WI38 (cell line): Measurements from ENCODE around the gene HBS1L.
A peak's percentile ranks its signal among the peaks of the same experiment; 100 is the strongest.

ENCODE experiments used
- H3K4me3 ChIP-seq: 2 replicates; pipeline ENCODE4 v1.5.1; 2011; ENCODE audit warnings: low read depth, mild to moderate bottlenecking, control low read depth, low read length
- TF ChIP-seq, protein P1 (sequence below): IDR thresholded peaks from 2 replicates; pipeline ENCODE4 v1.5.1; 2012; ENCODE audit warnings: low read depth, mild to moderate bottlenecking, control low read depth, low read length

The HBS1L gene

DNA sequence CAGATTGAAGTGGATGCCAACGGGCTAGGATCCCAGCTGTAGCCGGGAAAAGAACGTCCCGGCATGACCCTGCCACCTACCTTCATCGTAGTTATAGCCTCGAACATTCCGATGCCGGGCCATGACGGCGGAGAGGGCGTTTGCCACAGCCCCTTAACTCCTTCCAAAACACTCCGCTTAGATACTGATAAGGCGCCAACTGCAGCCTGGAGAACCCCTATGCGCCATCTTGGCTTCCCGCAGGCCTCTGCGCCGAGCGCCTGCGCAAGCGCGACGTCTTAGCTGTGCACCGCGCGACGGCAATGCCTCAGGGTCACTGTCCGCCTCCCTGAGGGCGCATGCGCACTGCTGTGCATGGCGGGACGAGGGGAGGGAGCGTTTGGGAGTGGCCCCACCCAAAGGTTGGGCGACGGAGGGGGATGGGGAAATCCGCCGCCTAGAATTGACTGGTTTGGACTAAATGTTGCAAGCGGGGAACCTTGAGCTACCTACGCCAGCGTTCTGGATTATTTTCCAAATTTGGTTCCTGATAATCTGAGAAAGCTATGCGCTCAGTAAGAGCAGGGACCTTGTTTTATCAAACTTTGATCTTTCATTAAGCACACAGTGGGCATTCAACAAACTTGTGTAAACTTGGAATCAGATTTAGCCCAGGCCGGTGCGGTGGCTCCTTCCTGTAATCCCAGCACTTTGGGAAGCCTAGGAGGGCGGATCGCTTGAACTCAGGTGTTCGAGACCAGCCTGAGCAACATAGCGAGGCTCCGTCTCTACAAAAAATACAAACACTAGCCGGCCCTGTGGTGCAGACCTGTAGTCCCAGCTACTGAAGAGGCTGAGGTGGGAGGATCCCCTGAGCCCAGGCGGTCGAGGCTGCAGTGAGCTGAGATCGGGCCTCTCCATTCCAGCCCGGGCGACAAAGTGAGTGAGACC lies at the start of gene HBS1L:
Gene HBS1L, minus strand, starts transcription at position 254 of the 930 bp plus-strand sequence. Its CDS starts 131 bp downstream, at position 123.
- H3K4me3 ChIP-seq = peak within 1 kb of the TSS; percentile 100
- TF ChIP-seq, protein P1, sequence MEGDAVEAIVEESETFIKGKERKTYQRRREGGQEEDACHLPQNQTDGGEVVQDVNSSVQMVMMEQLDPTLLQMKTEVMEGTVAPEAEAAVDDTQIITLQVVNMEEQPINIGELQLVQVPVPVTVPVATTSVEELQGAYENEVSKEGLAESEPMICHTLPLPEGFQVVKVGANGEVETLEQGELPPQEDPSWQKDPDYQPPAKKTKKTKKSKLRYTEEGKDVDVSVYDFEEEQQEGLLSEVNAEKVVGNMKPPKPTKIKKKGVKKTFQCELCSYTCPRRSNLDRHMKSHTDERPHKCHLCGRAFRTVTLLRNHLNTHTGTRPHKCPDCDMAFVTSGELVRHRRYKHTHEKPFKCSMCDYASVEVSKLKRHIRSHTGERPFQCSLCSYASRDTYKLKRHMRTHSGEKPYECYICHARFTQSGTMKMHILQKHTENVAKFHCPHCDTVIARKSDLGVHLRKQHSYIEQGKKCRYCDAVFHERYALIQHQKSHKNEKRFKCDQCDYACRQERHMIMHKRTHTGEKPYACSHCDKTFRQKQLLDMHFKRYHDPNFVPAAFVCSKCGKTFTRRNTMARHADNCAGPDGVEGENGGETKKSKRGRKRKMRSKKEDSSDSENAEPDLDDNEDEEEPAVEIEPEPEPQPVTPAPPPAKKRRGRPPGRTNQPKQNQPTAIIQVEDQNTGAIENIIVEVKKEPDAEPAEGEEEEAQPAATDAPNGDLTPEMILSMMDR = no peak

DNA sequence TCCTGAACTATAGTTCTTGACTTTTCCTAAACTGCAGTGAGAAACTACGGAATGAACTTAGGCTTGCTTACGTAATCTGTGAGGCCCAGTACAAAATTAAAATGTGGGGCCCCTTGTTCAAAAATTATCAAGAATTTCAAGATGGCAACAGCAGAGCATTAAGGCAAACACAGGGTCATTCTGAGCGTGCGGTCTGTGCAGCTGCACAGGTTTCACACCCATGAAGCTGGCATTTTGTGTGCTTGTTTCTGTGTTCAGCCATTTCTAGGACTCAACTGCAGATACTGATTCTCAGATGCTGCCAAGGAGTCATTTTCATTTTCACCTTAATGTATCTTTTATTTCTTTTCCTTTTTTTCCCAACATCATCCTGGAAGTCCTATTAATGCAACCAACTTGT lies 49.6 kb upstream of the HBS1L start:
- H3K4me3 ChIP-seq = no peak overlapping the region
- TF ChIP-seq, protein P1 = no peak

DNA sequence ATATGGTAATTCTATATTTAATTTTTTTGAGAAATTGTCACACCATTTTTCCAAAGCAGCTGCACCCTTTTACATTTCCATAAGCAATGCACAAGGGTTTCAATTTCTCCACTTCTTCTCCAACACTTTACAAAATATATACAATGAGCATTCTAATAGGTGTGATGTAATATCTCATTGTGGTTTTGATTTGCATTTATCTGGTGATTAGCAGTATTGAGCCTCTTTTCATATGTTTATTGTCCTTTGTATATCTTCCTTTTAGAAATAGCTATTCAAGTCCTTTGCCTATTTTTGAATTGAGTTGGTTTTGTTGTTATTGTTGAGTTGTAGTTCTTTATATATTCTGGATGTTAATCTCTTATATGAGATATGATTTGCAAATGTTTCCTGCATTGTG lies 47.6 kb upstream of the HBS1L start:
- H3K4me3 ChIP-seq = no peak overlapping the region
- TF ChIP-seq, protein P1 = no peak

- H3K4me3 ChIP-seq = no peak overlapping the region
- TF ChIP-seq, protein P1 = no peak
These were observed 42.5 kb upstream of the HBS1L start for GRCh38 chr6:135097172-135097571.

- H3K4me3 ChIP-seq = no peak overlapping the region
- TF ChIP-seq, protein P1 = no peak
These were observed 41.9 kb upstream of the HBS1L start for GRCh38 chr6:135096403-135097130.

- H3K4me3 ChIP-seq = no peak overlapping the region
- TF ChIP-seq, protein P1 = no peak
These were observed 41.1 kb upstream of the HBS1L start for GRCh38 chr6:135095716-135096115.

GRCh38 chr6:135094403-135094821 lies 39.8 kb upstream of the HBS1L start:
- no peak overlapping the region for H3K4me3 ChIP-seq

More at GRCh38 chr6:135094403-135094821, 39.8 kb upstream of the HBS1L start:
- TF ChIP-seq, protein P1 = no peak
